Measurements from ENCODE around the gene TPH2. TPM values are rescaled to one million over a fixed set of nuclear protein-coding genes. Genes with fewer than 3 reads are reported as not detected.
A peak's percentile ranks its signal among the peaks of the same experiment; 100 is the strongest.

Gene TPH2
- total and polyA plus RNA-seq, 2 experiments from 2014 or later = not detected

- peak overlapping the region; percentile 23 for H3K27ac ChIP-seq
- H3K4me2 ChIP-seq (ENCODE audit: unreplicated experiment) = peak overlapping the region; percentile 30
Observed at GRCh38 chr12:71958056-71958455, 19.4 kb downstream of the TPH2 start.

GRCh38 chr12:71958457-71958856, 19.8 kb downstream of the TPH2 start:
- H3K4me1 ChIP-seq (ENCODE audit: insufficient read depth) = peaks cover 27% of the 10 kb centered on the region
- peak overlapping the region; percentile 23 for H3K27ac ChIP-seq
- 39 to 43% methylated on average over 2 of the region's 2 CpGs for WGBS, 2 experiments (ENCODE audit: low coverage in 1 of 2, low lambda C conversion rate in 2 of 2, missing lambda C conversion rate in 2 of 2)
- TF ChIP-seq EZH2 (IDR thresholded peaks at IDR 0.05; ENCODE audit: insufficient read depth, poor library complexity, severe bottlenecking) = no peak
- TF ChIP-seq EZH2phosphoT487 (IDR thresholded peaks at IDR 0.05; ENCODE audit: insufficient read depth, low read depth) = no peak
- in situ Hi-C loops (cut with MboI) = no loop called here
- peaks cover 15% of the 10 kb centered on the region for H3F3A ChIP-seq (ENCODE audit: insufficient read depth)
- H3K79me2 ChIP-seq (ENCODE audit: insufficient read depth) = no peaks in the 10 kb centered on the region
- no peaks in the 10 kb centered on the region for H3K27me3 ChIP-seq (replicated peaks; ENCODE audit: insufficient read depth)
- peak; percentile 14 for DNase-seq
- H3K36me3 ChIP-seq (ENCODE audit: low read depth) = no peaks in the 10 kb centered on the region
- H4K20me1 ChIP-seq (ENCODE audit: insufficient read depth) = no peaks in the 10 kb centered on the region
- H2AFZ ChIP-seq = peak overlapping the region; percentile 2; the same call in 1 of the 2 replicates
- no peak overlapping the region; the same call in 1 of the 2 replicates for H3K4me3 ChIP-seq
- no peaks in the 10 kb centered on the region for H3K9me3 ChIP-seq (ENCODE audit: low read depth)
- no peak overlapping the region for H3K9ac ChIP-seq
- H3K4me2 ChIP-seq (ENCODE audit: unreplicated experiment) = peak overlapping the region; percentile 30
- H3K9me2 ChIP-seq (ENCODE audit: insufficient read depth) = no peaks in the 10 kb centered on the region

More at GRCh38 chr12:71958056-71958455, 19.4 kb downstream of the TPH2 start:
- Histone ChIP-seq H3K4me1 (ENCODE audit: insufficient read depth) (peaks cover 27% of the 10 kb centered on the region), H3K36me3 (ENCODE audit: low read depth) (no peaks in the 10 kb centered on the region), H3F3A (ENCODE audit: insufficient read depth) (peaks cover 15% of the 10 kb centered on the region), H3K27me3 (replicated peaks; ENCODE audit: insufficient read depth) (no peaks in the 10 kb centered on the region), H3K9me2 (ENCODE audit: insufficient read depth) (no peaks in the 10 kb centered on the region), H2AFZ (peak overlapping the region; percentile 2; the same call in 1 of the 2 replicates), H3K4me3 (no peak overlapping the region; the same call in 1 of the 2 replicates), H3K9ac (no peak overlapping the region), H3K79me2 (ENCODE audit: insufficient read depth) (no peaks in the 10 kb centered on the region), H4K20me1 (ENCODE audit: insufficient read depth) (no peaks in the 10 kb centered on the region), H3K9me3 (ENCODE audit: low read depth) (no peaks in the 10 kb centered on the region)
- in situ Hi-C loops (cut with MboI) = no loop called here
- TF ChIP-seq EZH2phosphoT487 (IDR thresholded peaks at IDR 0.05; ENCODE audit: insufficient read depth, low read depth) = no peak
- no peak for TF ChIP-seq EZH2 (IDR thresholded peaks at IDR 0.05; ENCODE audit: insufficient read depth, poor library complexity, severe bottlenecking)
- 30 to 56% methylated on average over 2 of the region's 2 CpGs for WGBS, 2 experiments (ENCODE audit: low coverage in 1 of 2, low lambda C conversion rate in 2 of 2, missing lambda C conversion rate in 2 of 2)
- DNase-seq = peak; percentile 46

- in situ Hi-C loops (cut with MboI) = no loop called here
- Histone ChIP-seq H3K9me3 (ENCODE audit: low read depth) (no peaks in the 10 kb centered on the region), H4K20me1 (ENCODE audit: insufficient read depth) (no peaks in the 10 kb centered on the region), H3K4me2 (ENCODE audit: unreplicated experiment) (peak overlapping the region; percentile 30), H3K27me3 (replicated peaks; ENCODE audit: insufficient read depth) (no peaks in the 10 kb centered on the region), H3F3A (ENCODE audit: insufficient read depth) (peaks cover 15% of the 10 kb centered on the region), H3K36me3 (ENCODE audit: low read depth) (no peaks in the 10 kb centered on the region), H3K9me2 (ENCODE audit: insufficient read depth) (no peaks in the 10 kb centered on the region), H3K27ac (peak overlapping the region; percentile 23), H3K79me2 (ENCODE audit: insufficient read depth) (no peaks in the 10 kb centered on the region), H3K4me1 (ENCODE audit: insufficient read depth) (peaks cover 27% of the 10 kb centered on the region), H3K9ac (no peak overlapping the region), H3K4me3 (no peak overlapping the region; the same call in 1 of the 2 replicates), H2AFZ (peak overlapping the region; percentile 2; the same call in 1 of the 2 replicates)
- TF ChIP-seq EZH2 (IDR thresholded peaks at IDR 0.05; ENCODE audit: insufficient read depth, poor library complexity, severe bottlenecking) (no peak), EZH2phosphoT487 (IDR thresholded peaks at IDR 0.05; ENCODE audit: insufficient read depth, low read depth) (no peak)
- WGBS, 2 experiments (ENCODE audit: low coverage in 1 of 2, low lambda C conversion rate in 2 of 2, missing lambda C conversion rate in 2 of 2) = 61 to 62% methylated on average over 4 of the region's 4 CpGs
- peak; percentile 36 for DNase-seq
Observed at GRCh38 chr12:71958993-71959578, 20.4 kb downstream of the TPH2 start.

GRCh38 chr12:71967211-71967610, 28.6 kb downstream of the TPH2 start:
- no peak overlapping the region for H2AFZ ChIP-seq
- H3K9me3 ChIP-seq (ENCODE audit: low read depth) = no peaks in the 10 kb centered on the region
- in situ Hi-C loops (cut with MboI) = no loop called here
- no peaks in the 10 kb centered on the region for H3K36me3 ChIP-seq (ENCODE audit: low read depth)
- no peak overlapping the region for H3K27ac ChIP-seq
- H3K4me1 ChIP-seq (ENCODE audit: insufficient read depth) = no peaks in the 10 kb centered on the region
- no peak overlapping the region for H3K4me3 ChIP-seq
- no peaks in the 10 kb centered on the region for H4K20me1 ChIP-seq (ENCODE audit: insufficient read depth)
- TF ChIP-seq EZH2 (IDR thresholded peaks at IDR 0.05; ENCODE audit: insufficient read depth, poor library complexity, severe bottlenecking) (no peak), EZH2phosphoT487 (IDR thresholded peaks at IDR 0.05; ENCODE audit: insufficient read depth, low read depth) (no peak)
- H3K4me2 ChIP-seq (ENCODE audit: unreplicated experiment) = no peak overlapping the region
- H3F3A ChIP-seq (ENCODE audit: insufficient read depth) = no peaks in the 10 kb centered on the region
- H3K9me2 ChIP-seq (ENCODE audit: insufficient read depth) = no peaks in the 10 kb centered on the region
- 76 to 77% methylated on average over 3 of the region's 3 CpGs for WGBS, 2 experiments (ENCODE audit: low coverage in 1 of 2, low lambda C conversion rate in 2 of 2, missing lambda C conversion rate in 2 of 2)
- H3K79me2 ChIP-seq (ENCODE audit: insufficient read depth) = no peaks in the 10 kb centered on the region
- H3K9ac ChIP-seq = no peak overlapping the region
- H3K27me3 ChIP-seq (replicated peaks; ENCODE audit: insufficient read depth) = peaks cover 6% of the 10 kb centered on the region; the same call in 1 of the 2 replicates
- peak; percentile 19 for DNase-seq
